ENCODE measurements around the gene INTS6L.

INTS6L gene

DNA sequence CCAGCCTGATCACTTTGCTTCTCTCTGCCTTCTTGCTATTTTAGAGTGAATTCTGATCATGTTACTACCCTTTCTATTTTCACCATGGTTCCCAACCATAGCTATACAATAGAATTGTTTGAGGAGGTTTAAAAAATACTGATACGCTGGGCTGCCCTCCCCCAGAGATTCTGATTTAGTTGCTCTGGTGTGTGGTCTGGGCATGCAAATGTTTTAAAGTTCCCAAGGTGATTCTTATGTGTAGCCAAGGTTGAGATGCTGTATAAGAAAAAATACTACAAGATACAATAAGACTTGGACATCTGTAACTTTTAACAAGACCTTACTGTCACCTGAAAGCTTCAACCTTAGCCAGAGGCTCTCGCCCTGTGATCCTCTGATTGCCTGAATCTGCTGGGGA lies 22.2 kb upstream of the INTS6L start:
- no peaks in the 10 kb centered on the region for H3K9me3 ChIP-seq (ENCODE audit: control insufficient read depth in 1 of 2, low read length in 2 of 2)
- H3K27ac ChIP-seq (ENCODE audit: low read depth, low read length) = no peak overlapping the region
- no peaks in the 10 kb centered on the region for H3K27me3 ChIP-seq (ENCODE audit: control insufficient read depth in 1 of 2, insufficient read depth in 2 of 2, low read length in 2 of 2)
- H3K36me3 ChIP-seq (ENCODE audit: control insufficient read depth in 1 of 2, insufficient read depth in 2 of 2, low read length in 2 of 2) = no peaks in the 10 kb centered on the region
- no peaks in the 10 kb centered on the region for H3K4me1 ChIP-seq (ENCODE audit: control insufficient read depth in 1 of 2, insufficient read depth in 2 of 2, low read length in 2 of 2)
- H3K9ac ChIP-seq (ENCODE audit: low read depth in 1 of 2, low read length in 2 of 2) = no peak overlapping the region
- H3K4me3 ChIP-seq (ENCODE audit: low read depth in 1 of 2, low read length in 2 of 2) = no peak overlapping the region

GRCh38 chrX:135505351-135505750 lies 15.1 kb upstream of the INTS6L start:
- no peaks in the 10 kb centered on the region for H3K36me3 ChIP-seq (ENCODE audit: control insufficient read depth in 1 of 2, insufficient read depth in 2 of 2, low read length in 2 of 2)
- no peaks in the 10 kb centered on the region for H3K9me3 ChIP-seq (ENCODE audit: control insufficient read depth in 1 of 2, low read length in 2 of 2)
- H3K27ac ChIP-seq (ENCODE audit: low read depth, low read length) = no peak overlapping the region
- no peaks in the 10 kb centered on the region for H3K4me1 ChIP-seq (ENCODE audit: control insufficient read depth in 1 of 2, insufficient read depth in 2 of 2, low read length in 2 of 2)
- H3K4me3 ChIP-seq (ENCODE audit: low read depth in 1 of 2, low read length in 2 of 2) = no peak overlapping the region
- no peak overlapping the region for H3K9ac ChIP-seq (ENCODE audit: low read depth in 1 of 2, low read length in 2 of 2)
- no peaks in the 10 kb centered on the region for H3K27me3 ChIP-seq (ENCODE audit: control insufficient read depth in 1 of 2, insufficient read depth in 2 of 2, low read length in 2 of 2)

- Histone ChIP-seq H3K36me3 (ENCODE audit: control insufficient read depth in 1 of 2, insufficient read depth in 2 of 2, low read length in 2 of 2) (no peaks in the 10 kb centered on the region), H3K27ac (ENCODE audit: low read depth, low read length) (no peak overlapping the region), H3K9ac (ENCODE audit: low read depth in 1 of 2, low read length in 2 of 2) (no peak overlapping the region), H3K4me1 (ENCODE audit: control insufficient read depth in 1 of 2, insufficient read depth in 2 of 2, low read length in 2 of 2) (no peaks in the 10 kb centered on the region), H3K9me3 (ENCODE audit: control insufficient read depth in 1 of 2, low read length in 2 of 2) (no peaks in the 10 kb centered on the region), H3K27me3 (ENCODE audit: control insufficient read depth in 1 of 2, insufficient read depth in 2 of 2, low read length in 2 of 2) (no peaks in the 10 kb centered on the region), H3K4me3 (ENCODE audit: low read depth in 1 of 2, low read length in 2 of 2) (no peak overlapping the region)
Measured at GRCh38 chrX:135509885-135510284, 10.6 kb upstream of the INTS6L start.

DNA sequence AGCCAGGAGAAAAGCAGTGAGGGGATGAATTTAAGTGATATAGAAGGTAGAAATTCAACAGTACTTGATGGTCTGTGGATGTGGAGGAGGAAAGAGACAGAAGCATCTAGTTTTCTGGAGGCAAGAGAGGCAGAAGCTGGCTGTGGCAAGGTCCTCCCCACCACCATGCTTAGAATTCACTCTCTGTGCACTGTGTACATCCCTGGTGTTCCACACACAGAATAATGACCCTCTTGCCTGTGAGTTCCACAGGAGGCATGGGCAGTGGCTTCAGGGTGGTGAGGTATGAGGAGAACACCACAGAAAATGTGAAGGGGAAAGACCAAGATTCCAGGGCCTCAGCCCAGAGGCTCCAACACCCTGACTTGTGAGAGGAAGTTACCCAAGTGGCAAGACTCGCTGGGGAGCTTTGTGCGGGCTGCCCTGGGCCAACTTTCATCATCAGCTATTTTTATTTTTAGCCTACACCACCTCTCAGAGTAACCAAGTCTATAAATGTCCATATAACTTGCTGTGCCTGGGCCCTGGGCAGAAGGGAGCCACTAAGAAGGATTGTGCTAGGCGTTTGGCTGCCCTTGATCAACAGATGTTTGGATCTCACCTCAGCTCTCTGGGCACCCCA lies 7.8 kb upstream of the INTS6L start:
- Histone ChIP-seq H3K9me3 (ENCODE audit: control insufficient read depth in 1 of 2, low read length in 2 of 2) (no peaks in the 10 kb centered on the region), H3K4me1 (ENCODE audit: control insufficient read depth in 1 of 2, insufficient read depth in 2 of 2, low read length in 2 of 2) (no peaks in the 10 kb centered on the region), H3K27me3 (ENCODE audit: control insufficient read depth in 1 of 2, insufficient read depth in 2 of 2, low read length in 2 of 2) (no peaks in the 10 kb centered on the region), H3K9ac (ENCODE audit: low read depth in 1 of 2, low read length in 2 of 2) (no peak overlapping the region), H3K27ac (ENCODE audit: low read depth, low read length) (no peak overlapping the region), H3K36me3 (ENCODE audit: control insufficient read depth in 1 of 2, insufficient read depth in 2 of 2, low read length in 2 of 2) (no peaks in the 10 kb centered on the region), H3K4me3 (ENCODE audit: low read depth in 1 of 2, low read length in 2 of 2) (no peak overlapping the region)

- H3K36me3 ChIP-seq (ENCODE audit: control insufficient read depth in 1 of 2, insufficient read depth in 2 of 2, low read length in 2 of 2) = no peaks in the 10 kb centered on the region
- H3K9me3 ChIP-seq (ENCODE audit: control insufficient read depth in 1 of 2, low read length in 2 of 2) = no peaks in the 10 kb centered on the region
- H3K27ac ChIP-seq (ENCODE audit: low read depth, low read length) = no peak overlapping the region
- H3K27me3 ChIP-seq (ENCODE audit: control insufficient read depth in 1 of 2, insufficient read depth in 2 of 2, low read length in 2 of 2) = no peaks in the 10 kb centered on the region
- H3K9ac ChIP-seq (ENCODE audit: low read depth in 1 of 2, low read length in 2 of 2) = no peak overlapping the region
- H3K4me3 ChIP-seq (ENCODE audit: low read depth in 1 of 2, low read length in 2 of 2) = no peak overlapping the region
- no peaks in the 10 kb centered on the region for H3K4me1 ChIP-seq (ENCODE audit: control insufficient read depth in 1 of 2, insufficient read depth in 2 of 2, low read length in 2 of 2)
Measured at GRCh38 chrX:135513130-135513515, 7.3 kb upstream of the INTS6L start.

GRCh38 chrX:135516376-135516775 lies 4.1 kb upstream of the INTS6L start:
- Histone ChIP-seq H3K27ac (ENCODE audit: low read depth, low read length) (no peak overlapping the region), H3K9me3 (ENCODE audit: control insufficient read depth in 1 of 2, low read length in 2 of 2) (no peaks in the 10 kb centered on the region), H3K9ac (ENCODE audit: low read depth in 1 of 2, low read length in 2 of 2) (no peak overlapping the region), H3K4me3 (ENCODE audit: low read depth in 1 of 2, low read length in 2 of 2) (no peak overlapping the region), H3K36me3 (ENCODE audit: control insufficient read depth in 1 of 2, insufficient read depth in 2 of 2, low read length in 2 of 2) (no peaks in the 10 kb centered on the region), H3K27me3 (ENCODE audit: control insufficient read depth in 1 of 2, insufficient read depth in 2 of 2, low read length in 2 of 2) (no peaks in the 10 kb centered on the region), H3K4me1 (ENCODE audit: control insufficient read depth in 1 of 2, insufficient read depth in 2 of 2, low read length in 2 of 2) (no peaks in the 10 kb centered on the region)

- Histone ChIP-seq H3K27me3 (ENCODE audit: control insufficient read depth in 1 of 2, insufficient read depth in 2 of 2, low read length in 2 of 2) (no peaks in the 10 kb centered on the region), H3K9me3 (ENCODE audit: control insufficient read depth in 1 of 2, low read length in 2 of 2) (no peaks in the 10 kb centered on the region), H3K4me1 (ENCODE audit: control insufficient read depth in 1 of 2, insufficient read depth in 2 of 2, low read length in 2 of 2) (no peaks in the 10 kb centered on the region), H3K9ac (ENCODE audit: low read depth in 1 of 2, low read length in 2 of 2) (no peak overlapping the region), H3K36me3 (ENCODE audit: control insufficient read depth in 1 of 2, insufficient read depth in 2 of 2, low read length in 2 of 2) (no peaks in the 10 kb centered on the region), H3K4me3 (ENCODE audit: low read depth in 1 of 2, low read length in 2 of 2) (no peak overlapping the region), H3K27ac (ENCODE audit: low read depth, low read length) (no peak overlapping the region)
Measured at GRCh38 chrX:135518161-135518560, 2.3 kb upstream of the INTS6L start.

DNA sequence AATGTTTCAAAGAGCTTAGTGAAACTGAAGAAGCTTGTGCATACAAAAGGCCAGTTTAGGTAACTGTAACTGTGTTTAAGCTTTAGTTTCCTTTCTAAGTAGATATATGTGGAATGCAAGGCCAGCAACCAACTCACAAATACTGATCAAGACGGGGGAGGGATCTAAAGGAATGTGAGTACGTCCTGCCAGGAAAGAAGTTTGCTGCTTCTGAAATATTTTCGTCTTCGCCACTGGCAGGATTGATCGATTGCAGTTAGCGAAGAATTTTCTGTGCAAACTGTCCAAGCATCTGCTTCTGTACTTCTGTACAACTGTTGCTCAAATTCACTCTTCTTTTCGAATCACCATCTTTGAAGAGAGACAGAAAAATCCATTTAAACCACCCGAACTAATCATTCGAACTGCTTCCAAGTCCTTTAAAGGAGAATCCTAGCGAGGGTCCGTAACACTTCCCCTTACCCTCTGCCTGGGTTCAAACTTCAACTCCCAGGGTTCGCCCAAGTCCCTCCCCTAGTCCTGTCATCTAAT lies 373 bp upstream of the INTS6L start:
- no peaks in the 10 kb centered on the region for H3K9me3 ChIP-seq (ENCODE audit: control insufficient read depth in 1 of 2, low read length in 2 of 2)
- peak overlapping the region; percentile 73 to 74 for H3K9ac ChIP-seq (ENCODE audit: low read depth in 1 of 2, low read length in 2 of 2)
- H3K27ac ChIP-seq (ENCODE audit: low read depth, low read length) = peak overlapping the region; percentile 17
- H3K27me3 ChIP-seq (ENCODE audit: control insufficient read depth in 1 of 2, insufficient read depth in 2 of 2, low read length in 2 of 2) = no peaks in the 10 kb centered on the region
- H3K4me1 ChIP-seq (ENCODE audit: control insufficient read depth in 1 of 2, insufficient read depth in 2 of 2, low read length in 2 of 2) = no peaks in the 10 kb centered on the region
- peak overlapping the region; percentile 80 to 82 for H3K4me3 ChIP-seq (ENCODE audit: low read depth in 1 of 2, low read length in 2 of 2)
- H3K36me3 ChIP-seq (ENCODE audit: control insufficient read depth in 1 of 2, insufficient read depth in 2 of 2, low read length in 2 of 2) = no peaks in the 10 kb centered on the region

DNA sequence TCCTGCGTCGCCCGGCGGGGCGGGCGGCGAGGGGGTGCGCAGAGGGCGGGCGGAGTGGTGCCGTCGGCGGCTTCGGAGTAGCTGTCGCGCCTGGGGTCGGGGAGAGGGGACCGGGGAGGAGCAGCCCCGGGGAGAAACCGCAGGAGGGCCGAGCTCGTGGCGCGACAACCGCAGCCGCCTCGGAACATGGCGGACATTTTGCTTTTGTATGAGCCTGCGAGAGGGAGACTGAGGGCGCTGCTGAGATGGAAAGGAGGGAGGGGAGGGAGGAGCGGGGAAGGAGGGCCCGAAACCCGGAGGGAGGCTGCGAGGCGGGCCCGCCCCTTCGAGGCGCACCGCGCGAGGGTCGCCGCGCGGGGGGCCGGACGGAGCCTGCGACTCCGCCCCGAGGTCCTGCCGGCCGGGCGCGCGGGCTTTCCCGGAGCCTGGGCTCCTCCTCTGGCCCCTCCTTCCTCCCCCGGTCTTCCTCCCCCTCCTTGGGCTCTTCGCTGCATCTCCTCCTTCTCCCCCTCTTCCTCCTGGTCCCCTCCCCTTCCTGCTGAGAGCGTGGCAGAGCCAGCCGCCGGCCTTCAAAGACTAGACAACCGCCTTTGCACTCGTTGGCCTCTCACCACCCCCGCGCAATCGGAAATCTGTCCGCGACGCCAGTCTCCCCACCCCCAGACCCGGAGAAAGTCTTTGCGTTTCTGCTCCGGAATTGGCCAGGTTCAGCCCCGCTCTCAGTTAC lies 1.1 kb downstream of the INTS6L start:
- H3K9ac ChIP-seq (ENCODE audit: low read depth in 1 of 2, low read length in 2 of 2) = peak overlapping the region; percentile 73 to 74
- H3K4me3 ChIP-seq (ENCODE audit: low read depth in 1 of 2, low read length in 2 of 2) = peak overlapping the region; percentile 80 to 82

GRCh38 chrX:135522132-135522530 lies 1.7 kb downstream of the INTS6L start:
- Histone ChIP-seq H3K4me3 (ENCODE audit: low read depth in 1 of 2, low read length in 2 of 2) (peak overlapping the region; percentile 72 to 77), H3K9ac (ENCODE audit: low read depth in 1 of 2, low read length in 2 of 2) (peak overlapping the region; percentile 6 to 54), H3K27me3 (ENCODE audit: control insufficient read depth in 1 of 2, insufficient read depth in 2 of 2, low read length in 2 of 2) (no peaks in the 10 kb centered on the region), H3K9me3 (ENCODE audit: control insufficient read depth in 1 of 2, low read length in 2 of 2) (no peaks in the 10 kb centered on the region), H3K27ac (ENCODE audit: low read depth, low read length) (peak overlapping the region; percentile 22), H3K4me1 (ENCODE audit: control insufficient read depth in 1 of 2, insufficient read depth in 2 of 2, low read length in 2 of 2) (no peaks in the 10 kb centered on the region), H3K36me3 (ENCODE audit: control insufficient read depth in 1 of 2, insufficient read depth in 2 of 2, low read length in 2 of 2) (no peaks in the 10 kb centered on the region)

More for the DNA sequence above, 1.1 kb downstream of the INTS6L start:
- H3K36me3 ChIP-seq (ENCODE audit: control insufficient read depth in 1 of 2, insufficient read depth in 2 of 2, low read length in 2 of 2) = no peaks in the 10 kb centered on the region
- H3K27me3 ChIP-seq (ENCODE audit: control insufficient read depth in 1 of 2, insufficient read depth in 2 of 2, low read length in 2 of 2) = no peaks in the 10 kb centered on the region
- no peaks in the 10 kb centered on the region for H3K9me3 ChIP-seq (ENCODE audit: control insufficient read depth in 1 of 2, low read length in 2 of 2)
- H3K27ac ChIP-seq (ENCODE audit: low read depth, low read length) = peak overlapping the region; percentile 89
- no peaks in the 10 kb centered on the region for H3K4me1 ChIP-seq (ENCODE audit: control insufficient read depth in 1 of 2, insufficient read depth in 2 of 2, low read length in 2 of 2)
